Endothelial cell of umbilical vein (primary cell): Measurements from ENCODE around the gene MIR17HG. TPM values are rescaled to one million over a fixed set of nuclear protein-coding genes. Genes with fewer than 3 reads are reported as not detected.

ENCODE experiments used
- BruUV-seq: library from RNA; stranded (reverse); fragments of 400-500 nt; replicated peaks from 2 replicates; lab custom pipeline; 2021; lab: Mats Ljungman, UMichigan
- CTCF ChIA-PET: fragments of 300-600, 350-600 bp; sonication (Branson Sonifier 250); formaldehyde crosslinking; loops from one replicate; lab custom pipeline; 2021; ENCODE audit warnings: antibody characterized with exemption, inconsistent platforms; lab: Charles Lee
- POLR2A ChIA-PET: fragments of 300-600, 350-600 bp; sonication (Branson Sonifier 250); formaldehyde crosslinking; loops from one replicate; lab custom pipeline; 2021; ENCODE audit warnings: antibody characterized with exemption, inconsistent platforms; lab: Charles Lee
- DNase-seq: peaks from one replicate; pipeline ENCODE4 v3.0.0-alpha.2; 2011; ENCODE audit warnings: low read depth, low spot score
- FAIRE-seq: peaks from 2 replicates; lab custom pipeline; 2011; peaks lifted over from hg19 to GRCh38; lab: Jason Lieb, UNC
- H2AFZ ChIP-seq: 2 replicates; pipeline ENCODE4 v1.6.0; 2012; ENCODE audit warnings: low read depth, low read length, control low read depth, inconsistent platforms
- H3K27ac ChIP-seq: 2 replicates; pipeline ENCODE4 v1.5.1; 2011; ENCODE audit warnings: low read depth, mild to moderate bottlenecking, control low read depth, low read length, moderate library complexity; ENCODE audit not compliant: insufficient read depth
- H3K27me3 ChIP-seq, 2 experiments: 2 replicates each; pipeline versions ENCODE4 v1.6.0 to v1.6.1; 2011; ENCODE audit warnings: low read length in 2 of 2, mixed read lengths in 1 of 2; ENCODE audit not compliant: control insufficient read depth in 2 of 2, insufficient read depth in 2 of 2
- H3K36me3 ChIP-seq, 2 experiments: 2 replicates in 1 of 2; 3 replicates in 1 of 2; pipeline ENCODE4 v1.5.1; 2011; ENCODE audit warnings: low read length in 2 of 2, mild to moderate bottlenecking in 1 of 2, moderate library complexity in 1 of 2; ENCODE audit not compliant: control insufficient read depth in 2 of 2, insufficient read depth in 2 of 2; ENCODE audit errors: extremely low read depth in 1 of 2
- H3K4me1 ChIP-seq: 3 replicates; pipeline ENCODE4 v1.5.1; 2011; ENCODE audit warnings: mild to moderate bottlenecking, low read length; ENCODE audit not compliant: control insufficient read depth, insufficient read depth; ENCODE audit errors: extremely low read depth
- H3K4me2 ChIP-seq: 2 replicates; pipeline ENCODE4 v1.6.1; 2011; ENCODE audit warnings: low read length, control low read depth, mixed read lengths; ENCODE audit not compliant: insufficient read depth
- H3K4me3 ChIP-seq, 3 experiments: fragments of 200-600 bp in 1 of 3; sonication (generic), shearing (Covaris generic) in 1 of 3; replicated peaks in 1 of 3; 2 replicates each; pipeline ENCODE4 v1.5.1; 2011 to 2016; ENCODE audit warnings: control low read depth in 3 of 3, low read length in 3 of 3, mild to moderate bottlenecking in 2 of 3, inconsistent platforms in 1 of 3, low read depth in 1 of 3, moderate library complexity in 1 of 3; ENCODE audit not compliant: insufficient read depth in 1 of 3
- H3K79me2 ChIP-seq: 2 replicates; pipeline ENCODE4 v1.6.0; 2012; ENCODE audit warnings: low read length, inconsistent platforms; ENCODE audit not compliant: control insufficient read depth, insufficient read depth
- H3K9ac ChIP-seq: replicated peaks from 2 replicates; pipeline ENCODE3; 2011; ENCODE audit warnings: low read length, control low read depth; ENCODE audit not compliant: insufficient read depth; ENCODE audit errors: extremely low read depth
- H3K9me1 ChIP-seq: replicated peaks from 3 replicates; pipeline ENCODE4 v1.6.0; 2011; ENCODE audit warnings: mild to moderate bottlenecking, low read length; ENCODE audit not compliant: control insufficient read depth, insufficient read depth; ENCODE audit errors: extremely low read depth
- H3K9me3 ChIP-seq: replicated peaks from 2 replicates; pipeline ENCODE4 v1.5.1; 2012; ENCODE audit warnings: low read length, inconsistent platforms; ENCODE audit not compliant: control insufficient read depth, insufficient read depth
- H4K20me1 ChIP-seq: replicated peaks from 2 replicates; pipeline ENCODE3; 2011; ENCODE audit warnings: mild to moderate bottlenecking, low read length; ENCODE audit not compliant: control insufficient read depth, insufficient read depth; ENCODE audit errors: extremely low read depth
- EZH2 ChIP-seq: IDR thresholded peaks from 2 replicates; pipeline ENCODE4 v1.6.1; 2012; ENCODE audit warnings: borderline replicate concordance, low read depth, mild to moderate bottlenecking, moderate library complexity, low read length, inconsistent platforms; ENCODE audit not compliant: severe bottlenecking
- FOS ChIP-seq: IDR thresholded peaks from 2 replicates; pipeline ENCODE4 v1.6.1; 2011; ENCODE audit warnings: mild to moderate bottlenecking, low read length, moderate library complexity, borderline replicate concordance; ENCODE audit not compliant: insufficient read depth
- GATA2 ChIP-seq: IDR thresholded peaks from 2 replicates; pipeline ENCODE4 v1.7.0; 2011; ENCODE audit warnings: low read depth, mild to moderate bottlenecking, moderate library complexity, mixed read lengths, low read length; ENCODE audit not compliant: insufficient read length, insufficient read depth
- JUN ChIP-seq: IDR thresholded peaks from 2 replicates; pipeline ENCODE4 v1.6.1; 2011; ENCODE audit warnings: borderline replicate concordance, low read depth; ENCODE audit not compliant: insufficient read length, insufficient read depth
- MAX ChIP-seq: IDR thresholded peaks from 2 replicates; pipeline ENCODE4 v1.6.1; 2011; ENCODE audit not compliant: insufficient read depth, insufficient read length
- MYC ChIP-seq: IDR thresholded peaks from one replicate; pipeline ENCODE4 v1.6.1; 2011; ENCODE audit warnings: mild to moderate bottlenecking, low read depth, low read length
- POLR2A ChIP-seq: IDR thresholded peaks from 2 replicates; pipeline ENCODE4 v1.6.1; 2012; ENCODE audit warnings: low read depth, mild to moderate bottlenecking, control low read depth, low read length
- POLR2AphosphoS5 ChIP-seq: IDR thresholded peaks from 2 replicates; pipeline ENCODE4 v1.6.1; 2012; ENCODE audit warnings: low read depth, mild to moderate bottlenecking, control low read depth, low read length, moderate library complexity; ENCODE audit not compliant: insufficient read depth
- dilution Hi-C: fragments of 300-500 bp; cut with MboI; formaldehyde crosslinking; loops from one replicate; pipeline ENCODE4 v1.15.0; 2019; ENCODE audit warnings: low sequenced_read_pairs; ENCODE audit not compliant: extremely low pct_ligation_motif_present
- intact Hi-C: fragments of 100-400 bp; cut with micrococcal nuclease; formaldehyde crosslinking; loops from one replicate; pipeline ENCODE4 v1.10.0; 2022
- polyA plus RNA-seq, 4 experiments: library from polyadenylated mRNA; depleted of rRNA in 3 of 4; stranded (reverse) in 3 of 4; unstranded in 1 of 4; fragments of >200 nt; gene quantifications; 2 replicates each; pipeline versions ENCODE4 v1.2.1 to v1.2.3, GENCODE V29; 2011 to 2012; ENCODE audit warnings: missing spikeins in 1 of 4
- total RNA-seq: library from RNA; stranded (reverse); gene quantifications from 2 replicates; pipeline ENCODE4 v1.2.3, GENCODE V29; 2021
- TF ChIP-seq, protein P1 (sequence below), 2 donors: IDR thresholded peaks; 1 replicate in 1 of 2; 2 replicates in 1 of 2; pipeline ENCODE4 v1.5.1; 2011; ENCODE audit warnings: low read length in 2 of 2, mild to moderate bottlenecking in 2 of 2, moderate library complexity in 2 of 2, control low read depth in 1 of 2, inconsistent platforms in 1 of 2, low read depth in 1 of 2; ENCODE audit not compliant: insufficient read depth in 1 of 2; ENCODE audit errors: extremely low read depth in 1 of 2

MIR17HG gene
- total and polyA plus RNA-seq, 2 donors (not counting 3 experiments of a cell fraction or from before 2014, with no cell fraction given), result 1.8 to 9.5 TPM

GRCh38 chr13:91311491-91311890 is 36.0 kb upstream of the MIR17HG start:
- ChIA-PET POLR2A (no interaction called here), CTCF (interaction anchor here (2.0 kb wide), 1 partner anchor 95 kb away, joined by 7 read pairs; no protein-coding TSS in a partner anchor)
- H3K9ac ChIP-seq, result no peak overlapping the region
- intact Hi-C loops, result no loop called here
- no peaks in the 10 kb centered on the region for H3K79me2 ChIP-seq
- TF ChIP-seq JUN (no peak), MYC (no peak), POLR2A (no peak), EZH2 (no peak), GATA2 (no peak), FOS (no peak), POLR2AphosphoS5 (no peak), MAX (no peak)
- TF ChIP-seq, protein P1, sequence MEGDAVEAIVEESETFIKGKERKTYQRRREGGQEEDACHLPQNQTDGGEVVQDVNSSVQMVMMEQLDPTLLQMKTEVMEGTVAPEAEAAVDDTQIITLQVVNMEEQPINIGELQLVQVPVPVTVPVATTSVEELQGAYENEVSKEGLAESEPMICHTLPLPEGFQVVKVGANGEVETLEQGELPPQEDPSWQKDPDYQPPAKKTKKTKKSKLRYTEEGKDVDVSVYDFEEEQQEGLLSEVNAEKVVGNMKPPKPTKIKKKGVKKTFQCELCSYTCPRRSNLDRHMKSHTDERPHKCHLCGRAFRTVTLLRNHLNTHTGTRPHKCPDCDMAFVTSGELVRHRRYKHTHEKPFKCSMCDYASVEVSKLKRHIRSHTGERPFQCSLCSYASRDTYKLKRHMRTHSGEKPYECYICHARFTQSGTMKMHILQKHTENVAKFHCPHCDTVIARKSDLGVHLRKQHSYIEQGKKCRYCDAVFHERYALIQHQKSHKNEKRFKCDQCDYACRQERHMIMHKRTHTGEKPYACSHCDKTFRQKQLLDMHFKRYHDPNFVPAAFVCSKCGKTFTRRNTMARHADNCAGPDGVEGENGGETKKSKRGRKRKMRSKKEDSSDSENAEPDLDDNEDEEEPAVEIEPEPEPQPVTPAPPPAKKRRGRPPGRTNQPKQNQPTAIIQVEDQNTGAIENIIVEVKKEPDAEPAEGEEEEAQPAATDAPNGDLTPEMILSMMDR (IDR thresholded peaks at IDR 0.05; ENCODE audit: extremely low read depth in 1 of 2, insufficient read depth in 1 of 2, low read depth in 1 of 2, low read length in 2 of 2), result no peak
- dilution Hi-C loops, result no loop called here
- H3K27me3 ChIP-seq, result peaks cover 4 to 11% of the 10 kb centered on the region in 2 experiments
- H3K9me3 ChIP-seq, result no peaks in the 10 kb centered on the region
- H3K9me1 ChIP-seq, result no peaks in the 10 kb centered on the region
- no peak overlapping the region for H3K4me3 ChIP-seq
- no peak for FAIRE-seq
- H3K4me1 ChIP-seq, result no peaks in the 10 kb centered on the region
- no peaks in the 10 kb centered on the region for H4K20me1 ChIP-seq
- no peak overlapping the region for H3K4me2 ChIP-seq
- H3K36me3 ChIP-seq, result no peaks in the 10 kb centered on the region
- H3K27ac ChIP-seq, result no peak overlapping the region
- no peak for DNase-seq
- H2AFZ ChIP-seq, result no peak overlapping the region
- no TSS peak for BruUV-seq
